Measurements from ENCODE around the gene GSE1. TPM values are rescaled to one million over a fixed set of nuclear protein-coding genes. Genes with fewer than 3 reads are reported as not detected.
A peak's percentile ranks its signal among the peaks of the same experiment; 100 is the strongest.

The GSE1 gene
- total RNA-seq, 1 experiment from 2014 or later, result 90.2 TPM

- H4K20me1 ChIP-seq (ENCODE audit: insufficient read depth), result no peaks in the 10 kb centered on the region; the same call in 1 of the 2 replicates
- DNase-seq (ENCODE audit: low read depth, low spot score) (no peak), ATAC-seq (peak; percentile 19)
- peaks cover 5 to 12% of the 10 kb centered on the region in 2 experiments; a peak in 1 of 4 replicates for H3K36me3 ChIP-seq (ENCODE audit: control insufficient read depth in 1 of 2, insufficient read depth in 2 of 2, low read length in 2 of 2)
- H3K4me2 ChIP-seq (ENCODE audit: low read length), result peak overlapping the region; percentile 98
- H3K9me3 ChIP-seq (ENCODE audit: control insufficient read depth in 1 of 2, insufficient read depth in 1 of 2, low read depth in 1 of 2, low read length in 2 of 2), result no peaks in the 10 kb centered on the region
- 0 out of 2 replicates have a peak, but pooled peaks have one; percentile 12 for TF ChIP-seq CBX3 (IDR thresholded peaks at IDR 0.05; ENCODE audit: low read depth)
- TF ChIP-seq RAD21 (IDR thresholded peaks at IDR 0.05; ENCODE audit: low read depth), result no peak
- peaks cover 55% of the 10 kb centered on the region for H3K79me2 ChIP-seq (ENCODE audit: insufficient read depth, low read length)
- H3K4me1 ChIP-seq (ENCODE audit: control insufficient read depth in 1 of 2, insufficient read depth in 2 of 2, low read length in 2 of 2), result peaks cover 14 to 24% of the 10 kb centered on the region in 2 experiments
- no peaks in the 10 kb centered on the region for H3K9me2 ChIP-seq (ENCODE audit: insufficient read depth)
- POLR2A ChIA-PET, result no interaction called here
- no peaks in the 10 kb centered on the region for H3K27me3 ChIP-seq (ENCODE audit: insufficient read depth, low read length)
- peak overlapping the region; percentile 52; the same call in 1 of the 2 replicates for H3K27ac ChIP-seq (ENCODE audit: low read depth, low read length)
- peak overlapping the region; percentile 88 for H3K9ac ChIP-seq (ENCODE audit: low read length)
- peak overlapping the region; percentile 63 to 91 for H3K4me3 ChIP-seq (replicated peaks in 1 of 2; ENCODE audit: low read depth in 1 of 2, low read length in 2 of 2)
- H2AFZ ChIP-seq (ENCODE audit: low read depth, low read length, poor library complexity, severe bottlenecking), result no peak overlapping the region
- RAD21 ChIA-PET (ENCODE audit: low non-redundant PET in 1 of 2, low total read pairs in 2 of 2, uncharacterized antibody in 2 of 2, unreplicated experiment in 2 of 2), result interaction anchor here in 1 of 2 experiments (0.6 kb wide), 1 partner anchor 325 kb away, joined by 3 read pairs; no protein-coding TSS in a partner anchor
- no TSS peak for BruUV-seq (replicated peaks)
- intact Hi-C loops (cut with micrococcal nuclease), result loop anchor here (2.0 kb wide), 1 partner anchor 73 kb away; no protein-coding TSS in a partner anchor
- CTCF ChIA-PET, result no interaction called here
Observed at GRCh38 chr16:85687651-85688471, 74.7 kb downstream of the GSE1 start.

DNA sequence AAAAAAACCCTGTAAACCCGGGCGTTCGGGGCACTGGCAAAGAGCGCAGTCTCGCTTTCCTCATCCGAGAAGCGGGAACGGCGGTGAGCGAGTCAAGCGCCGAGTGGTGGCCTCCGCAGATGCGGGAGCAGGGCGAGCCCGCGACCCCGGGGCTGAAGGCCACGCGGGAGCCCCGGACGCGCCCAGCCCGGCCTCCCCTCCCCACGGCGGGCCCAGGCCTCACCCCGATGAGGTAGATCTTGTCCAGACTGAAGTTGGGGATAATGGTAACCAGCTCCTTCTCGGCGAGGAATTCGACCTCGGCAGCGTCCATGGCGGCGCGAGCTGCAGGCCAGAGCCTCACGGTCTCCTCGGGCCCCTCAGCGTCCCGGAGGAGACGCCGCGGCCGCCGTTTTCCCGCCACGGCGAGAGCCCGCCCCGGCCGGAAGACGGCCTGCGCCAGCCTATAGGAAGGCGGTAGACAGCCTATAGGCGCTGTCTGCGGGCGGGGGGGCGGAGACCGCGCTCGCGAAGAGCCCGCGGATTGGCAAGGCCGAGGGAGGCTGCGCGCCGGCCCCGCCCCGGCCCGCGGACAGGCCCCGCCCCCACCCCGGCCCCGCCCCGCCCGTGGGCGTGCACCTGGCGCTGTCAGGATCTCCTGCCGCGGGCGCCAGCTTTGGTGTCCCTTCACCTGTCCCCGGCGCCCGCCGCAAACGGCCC is 75.6 kb downstream of the GSE1 start, which contains the start of gene GINS2:
GINS2 (minus strand) TSS at position 369 of the 699 bp plus-strand sequence; CDS start at position 313, 56 bp downstream.
- intact Hi-C loops (cut with micrococcal nuclease), result loop anchor here (2.0 kb wide), 1 partner anchor 74 kb away; no protein-coding TSS in a partner anchor
- Histone ChIP-seq H3K27ac (ENCODE audit: low read depth, low read length) (peak within 1 kb of the TSS; percentile 52), H3K4me3 (replicated peaks in 1 of 2; ENCODE audit: low read depth in 1 of 2, low read length in 2 of 2) (peak within 1 kb of the TSS; percentile 63 to 91), H3K4me2 (ENCODE audit: low read length) (peak within 1 kb of the TSS; percentile 98), H3K9ac (ENCODE audit: low read length) (peak within 1 kb of the TSS; percentile 88), H3K79me2 (ENCODE audit: insufficient read depth, low read length) (peaks cover 46% of the 10 kb centered on the region), H3K9me3 (ENCODE audit: control insufficient read depth in 1 of 2, insufficient read depth in 1 of 2, low read depth in 1 of 2, low read length in 2 of 2) (no peaks in the 10 kb centered on the region), H2AFZ (ENCODE audit: low read depth, low read length, poor library complexity, severe bottlenecking) (peak within 1 kb of the TSS; percentile 91), H3K27me3 (ENCODE audit: insufficient read depth, low read length) (no peaks in the 10 kb centered on the region), H3K4me1 (ENCODE audit: control insufficient read depth in 1 of 2, insufficient read depth in 2 of 2, low read length in 2 of 2) (peaks cover 14 to 24% of the 10 kb centered on the region in 2 experiments), H4K20me1 (ENCODE audit: insufficient read depth) (no peaks in the 10 kb centered on the region; the same call in 1 of the 2 replicates), H3K36me3 (ENCODE audit: control insufficient read depth in 1 of 2, insufficient read depth in 2 of 2, low read length in 2 of 2) (peaks cover 5 to 9% of the 10 kb centered on the region in 2 experiments; a peak in 1 of 4 replicates), H3K9me2 (ENCODE audit: insufficient read depth) (no peaks in the 10 kb centered on the region)
- ChIA-PET CTCF (interaction anchor here (0.6 to 1.0 kb wide), 2 partner anchors 29 to 436 kb away, joined by 3 read pairs; no protein-coding TSS in a partner anchor), RAD21 (ENCODE audit: low non-redundant PET in 1 of 2, low total read pairs in 2 of 2, uncharacterized antibody in 2 of 2, unreplicated experiment in 2 of 2) (interaction anchor here in 1 of 2 experiments (0.6 kb wide), 1 partner anchor 47 kb away, joined by 3 read pairs; no protein-coding TSS in a partner anchor), POLR2A (interaction anchor here (1.0 kb wide), 1 partner anchor 10 kb away, joined by 3 read pairs; no protein-coding TSS in a partner anchor)
- peak; percentile 58 for TF ChIP-seq POLR2A (IDR thresholded peaks at IDR 0.05; ENCODE audit: borderline replicate concordance, extremely low read depth, insufficient read depth, insufficient read length)
- TF ChIP-seq SP1 (IDR thresholded peaks at IDR 0.05; ENCODE audit: low read depth), result peak; percentile 96
- TF ChIP-seq ELF1 (IDR thresholded peaks at IDR 0.05; ENCODE audit: borderline replicate concordance, low read depth), result no peak; the same call in 1 of the 2 replicates
- peak; percentile 87 for TF ChIP-seq SIN3A (IDR thresholded peaks at IDR 0.05; ENCODE audit: low read depth)
- peak; percentile 68 for TF ChIP-seq POLR2AphosphoS5 (IDR thresholded peaks at IDR 0.05; ENCODE audit: low read depth, low read length)
- TF ChIP-seq, protein P1, sequence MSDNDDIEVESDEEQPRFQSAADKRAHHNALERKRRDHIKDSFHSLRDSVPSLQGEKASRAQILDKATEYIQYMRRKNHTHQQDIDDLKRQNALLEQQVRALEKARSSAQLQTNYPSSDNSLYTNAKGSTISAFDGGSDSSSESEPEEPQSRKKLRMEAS (IDR thresholded peaks at IDR 0.05), result peak; percentile 84
- no peak for TF ChIP-seq JUND (IDR thresholded peaks at IDR 0.05)
- peak; percentile 92; the same call in 1 of the 2 replicates for TF ChIP-seq ZFX (IDR thresholded peaks at IDR 0.05)
- TF ChIP-seq EGR1 (IDR thresholded peaks at IDR 0.05; ENCODE audit: low read depth), result 0 out of 2 replicates have a peak, but pooled peaks have one; percentile 33
- BruUV-seq (replicated peaks), result no TSS peak
- ATAC-seq (peak; percentile 99), DNase-seq (ENCODE audit: low read depth, low spot score) (peak; percentile 77)
